Heart left ventricle (tissue), 16 donors: ENCODE results near the gene PADI6. TPM values are rescaled to one million over a fixed set of nuclear protein-coding genes. Genes with fewer than 3 reads are reported as not detected.

Source experiments
- ATAC-seq, 4 donors: fragments of 200-7000 bp; cut with Tn5 transposase; one replicate each; pipeline ENCODE4 v1.9.1; 2020 to 2022; ENCODE audit warnings: moderate library complexity in 4 of 4, mild to moderate bottlenecking in 3 of 4, moderate number of reproducible peaks in 1 of 4
- DNase-seq, 5 donors: peaks; one replicate each; pipeline ENCODE4 v3.0.0-alpha.2; 2020
- H3K27ac ChIP-seq, 12 donors: fragments of 200-600 bp; sonication (generic) in 4 of 12; one replicate each; pipeline versions ENCODE4 v1.5.0 to v1.8.0; 2016 to 2022; ENCODE audit warnings: mild to moderate bottlenecking in 2 of 12
- H3K27me3 ChIP-seq, 9 donors: fragments of 200-600 bp; sonication (generic) in 2 of 9; one replicate each; pipeline versions ENCODE4 v1.5.1 to v1.8.0; 2016 to 2022; ENCODE audit warnings: mild to moderate bottlenecking in 3 of 9
- H3K36me3 ChIP-seq, 9 donors: fragments of 200-600 bp; sonication (generic) in 2 of 9; one replicate each; pipeline versions ENCODE4 v1.5.0 to v1.8.0; 2018 to 2022; ENCODE audit warnings: mild to moderate bottlenecking in 2 of 9
- H3K4me1 ChIP-seq, 12 donors: fragments of 200-600 bp; sonication (generic) in 4 of 12; one replicate each; pipeline versions ENCODE4 v1.5.0 to v1.8.0; 2016 to 2022; ENCODE audit warnings: mild to moderate bottlenecking in 3 of 12
- H3K4me3 ChIP-seq, 12 donors: fragments of 200-600 bp; sonication (generic) in 4 of 12; one replicate each; pipeline versions ENCODE4 v1.5.0 to v1.8.0; 2017 to 2022; ENCODE audit warnings: mild to moderate bottlenecking in 9 of 12, moderate library complexity in 4 of 12
- H3K9me3 ChIP-seq, 12 donors: fragments of 200-600 bp; sonication (generic) in 4 of 12; one replicate each; pipeline versions ENCODE4 v1.5.0 to v1.8.0; 2016 to 2022; ENCODE audit warnings: mild to moderate bottlenecking in 1 of 12
- POLR2A ChIP-seq, 2 donors: fragments of 450-650 bp; IDR thresholded peaks; one replicate each; pipeline ENCODE4 v1.6.1; 2017; ENCODE audit warnings: antibody characterized with exemption in 2 of 2, mild to moderate bottlenecking in 2 of 2, moderate library complexity in 2 of 2
- WGBS, 4 donors: extraction: QIAGEN DNeasy Blood & Tissue Kit in 2 of 4; methylation state at CpG; one replicate each; pipeline versions ENCODE4 v1.1.5 to v1.1.7; 2013 to 2018; 5-methylcytosine and 5-hydroxymethylcytosine counted together
- intact Hi-C, 10 donors: fragments of 100-400 bp; cut with DNase I; formaldehyde crosslinking; loops; one replicate each; pipeline versions ENCODE4 v1.11.1 to v1.14.2; 2022
- polyA plus RNA-seq, 2 donors: library from polyadenylated mRNA; stranded (reverse); fragments of 200-250 nt; gene quantifications; one replicate each; pipeline ENCODE4 v1.2.3, GENCODE V29; 2013
- total RNA-seq, 9 donors: library from RNA; depleted of rRNA in 2 of 9; stranded (reverse); fragments of >200 nt in 2 of 9; fragmentation: NEBNext Ultra II Directional in 3 of 9; extraction: Animal tissue kit (Norgen Biotek cat#: 25700) in 3 of 9; gene quantifications; one replicate each; pipeline versions ENCODE4 v1.1.0 to v1.2.4, GENCODE V29; 2016 to 2023
- TF ChIP-seq, protein P1 (sequence below), 12 donors: fragments of 200-600 bp; sonication (generic) in 4 of 12; IDR thresholded peaks; one replicate each; pipeline versions ENCODE4 v1.5.0 to v1.8.0; 2018 to 2022; ENCODE audit warnings: antibody characterized with exemption in 12 of 12, mild to moderate bottlenecking in 5 of 12
- donor health status: ischemic (EF 13 %, LVEDD 7.1; RV severe dilation, severe dysfunction).
- donor health status: healthy with polysubstance abuse.
- donor health status: DM: no; HTN: yes; CAD: no.
- donor health status: DM: no; HTN: no; CAD: no.
- donor health status: ischemic (EF 25% LVEDD 6.9; RV normal size, moderate dysfunction).
- donor health status: ischemic (EF 25% LVEDD 5.7; RV mildly dilated, moderate dysfunction).
- donor health status: healthy.
- donor health status: DM: yes; HTN: yes; CAD: no.
- donor health status: ischemic (EF 35%, LVEDD 5.7; RV mildly dilated, moderate dysfunction).
- donor health status: nonischemic (EF 11% LVEDD 7.7; RV severe dilation, severe dysfunction).
- donor health status: DM: yes; HTN: yes; CAD: no.
- donor health status: PGD.
- donor health status: ischemic (EF 29% LVEDD 5.4; RV normal size, mild dysfunction).
- donor health status: nonischemic (EF 23%, LVEDD 6.1; RV moderate dilation, normal function).

The PADI6 gene
- total and polyA plus RNA-seq, 11 donors, result not detected

DNA sequence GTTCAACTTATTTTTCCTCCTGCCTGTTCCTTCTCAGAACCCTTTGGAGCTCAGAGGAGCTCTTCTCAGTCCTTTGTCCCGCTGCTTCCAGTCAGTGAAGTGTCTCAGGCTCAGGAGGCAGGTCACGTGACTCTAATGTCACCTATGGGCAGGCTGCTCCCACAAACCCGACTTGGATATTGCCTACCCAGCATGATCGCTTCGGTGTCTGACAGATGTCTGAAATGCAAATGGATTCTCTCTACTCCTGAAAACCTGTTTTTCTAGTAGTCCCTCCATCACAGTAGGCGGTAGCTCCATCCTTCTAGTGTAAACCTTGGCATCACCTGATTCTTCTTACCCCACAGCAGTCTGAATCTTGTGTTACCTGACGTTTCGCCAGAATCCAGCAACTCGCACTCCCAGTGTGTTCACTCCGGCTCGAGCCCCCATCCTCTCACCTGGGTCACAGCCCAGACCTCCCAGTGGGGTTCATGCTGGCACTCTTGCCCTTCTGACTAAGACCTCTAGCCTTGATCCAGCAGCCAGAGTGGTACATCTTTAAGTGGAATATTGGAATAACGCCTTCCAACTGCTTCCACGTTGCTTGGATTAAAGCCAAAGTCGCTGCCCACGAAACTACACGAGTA, 5.4 kb downstream of the PADI6 start:
- no peak overlapping the region for H3K27ac ChIP-seq
- TF ChIP-seq, protein P1, sequence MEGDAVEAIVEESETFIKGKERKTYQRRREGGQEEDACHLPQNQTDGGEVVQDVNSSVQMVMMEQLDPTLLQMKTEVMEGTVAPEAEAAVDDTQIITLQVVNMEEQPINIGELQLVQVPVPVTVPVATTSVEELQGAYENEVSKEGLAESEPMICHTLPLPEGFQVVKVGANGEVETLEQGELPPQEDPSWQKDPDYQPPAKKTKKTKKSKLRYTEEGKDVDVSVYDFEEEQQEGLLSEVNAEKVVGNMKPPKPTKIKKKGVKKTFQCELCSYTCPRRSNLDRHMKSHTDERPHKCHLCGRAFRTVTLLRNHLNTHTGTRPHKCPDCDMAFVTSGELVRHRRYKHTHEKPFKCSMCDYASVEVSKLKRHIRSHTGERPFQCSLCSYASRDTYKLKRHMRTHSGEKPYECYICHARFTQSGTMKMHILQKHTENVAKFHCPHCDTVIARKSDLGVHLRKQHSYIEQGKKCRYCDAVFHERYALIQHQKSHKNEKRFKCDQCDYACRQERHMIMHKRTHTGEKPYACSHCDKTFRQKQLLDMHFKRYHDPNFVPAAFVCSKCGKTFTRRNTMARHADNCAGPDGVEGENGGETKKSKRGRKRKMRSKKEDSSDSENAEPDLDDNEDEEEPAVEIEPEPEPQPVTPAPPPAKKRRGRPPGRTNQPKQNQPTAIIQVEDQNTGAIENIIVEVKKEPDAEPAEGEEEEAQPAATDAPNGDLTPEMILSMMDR (IDR thresholded peaks at IDR 0.05), result no peak
- no peak for TF ChIP-seq POLR2A (IDR thresholded peaks at IDR 0.05)
- intact Hi-C loops, result no loop called here
- H3K4me1 ChIP-seq, result no peaks in the 10 kb centered on the region
- WGBS, 4 donors, result 12 to 25% (median 22%) methylated on average over 16 of the region's 16 CpGs
- peaks cover 0 to 65% (median 7%) of the 10 kb centered on the region in 9 donors for H3K27me3 ChIP-seq
- ATAC-seq (no peak), DNase-seq (no peak)
- no peak overlapping the region for H3K4me3 ChIP-seq
- no peaks in the 10 kb centered on the region for H3K9me3 ChIP-seq
- no peaks in the 10 kb centered on the region for H3K36me3 ChIP-seq

DNA sequence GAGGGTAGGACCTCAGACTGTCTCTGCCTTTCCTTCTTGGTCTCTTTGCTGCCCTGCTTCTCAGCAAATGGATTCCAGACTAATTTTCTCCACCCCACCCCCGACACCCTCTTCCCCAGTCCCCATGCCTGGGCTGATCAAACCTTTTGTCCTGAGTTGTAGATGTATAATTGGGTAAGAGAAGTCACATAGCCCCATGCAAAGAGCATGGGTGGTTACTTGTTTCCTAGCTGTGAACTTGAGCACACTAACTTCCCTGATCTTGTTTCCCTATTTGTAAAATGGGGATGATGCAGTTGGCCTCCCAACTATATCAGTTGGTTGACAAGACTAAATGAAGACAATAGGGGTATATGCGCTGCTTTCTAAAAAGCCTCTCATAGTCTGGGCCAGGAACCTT, 9.2 kb downstream of the PADI6 start:
- no peak for ATAC-seq
- DNase-seq, result no peak
- 75 to 94% (median 80%) methylated on average over 2 of the region's 2 CpGs for WGBS, 4 donors
- H3K27ac ChIP-seq, result no peak overlapping the region
- no peaks in the 10 kb centered on the region for H3K36me3 ChIP-seq
- intact Hi-C loops, result no loop called here
- TF ChIP-seq POLR2A (IDR thresholded peaks at IDR 0.05), result no peak
- TF ChIP-seq, protein P1 (IDR thresholded peaks at IDR 0.05), result no peak
- no peak overlapping the region for H3K4me3 ChIP-seq
- peaks cover 0 to 30% (median 4%) of the 10 kb centered on the region in 9 donors for H3K27me3 ChIP-seq
- no peaks in the 10 kb centered on the region for H3K9me3 ChIP-seq
- no peaks in the 10 kb centered on the region for H3K4me1 ChIP-seq

DNA sequence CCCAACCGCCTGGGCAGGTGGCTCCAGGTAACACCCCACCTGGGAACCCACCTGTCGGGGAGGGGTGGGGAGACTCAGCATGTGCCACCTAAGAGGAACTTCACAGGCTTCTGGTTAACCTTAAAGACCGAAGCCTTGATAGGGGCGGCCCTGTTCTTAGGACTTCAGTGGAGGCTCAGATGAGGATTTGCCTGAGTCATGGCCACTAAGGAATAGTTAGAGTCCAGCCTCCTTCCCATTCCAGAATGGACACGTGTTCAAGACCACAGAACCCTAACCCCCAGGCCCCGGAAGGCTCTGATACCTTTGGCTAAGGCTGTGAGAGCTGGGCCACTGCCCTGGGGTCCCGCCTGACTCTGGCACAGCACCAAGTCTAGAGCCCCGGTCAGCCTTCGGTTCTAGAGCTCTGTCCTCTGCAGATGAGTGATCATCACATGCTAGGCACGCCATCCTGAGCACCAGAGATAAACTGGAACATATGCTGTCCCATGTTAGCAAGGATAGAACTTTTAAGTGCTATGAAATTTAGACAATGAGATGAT, 20.3 kb downstream of the PADI6 start:
- Histone ChIP-seq H3K36me3 (no peaks in the 10 kb centered on the region), H3K4me1 (no peaks in the 10 kb centered on the region), H3K4me3 (no peak overlapping the region), H3K9me3 (no peaks in the 10 kb centered on the region), H3K27ac (no peak overlapping the region), H3K27me3 (peaks cover 0 to 8% (median 0%) of the 10 kb centered on the region in 9 donors)
- no peak for ATAC-seq
- intact Hi-C loops, result no loop called here
- 62 to 70% (median 64%) methylated on average over 9 to 10 of the region's 10 CpGs for WGBS, 4 donors
- TF ChIP-seq, protein P1 (IDR thresholded peaks at IDR 0.05), result no peak
- no peak for TF ChIP-seq POLR2A (IDR thresholded peaks at IDR 0.05)
- no peak for DNase-seq

DNA sequence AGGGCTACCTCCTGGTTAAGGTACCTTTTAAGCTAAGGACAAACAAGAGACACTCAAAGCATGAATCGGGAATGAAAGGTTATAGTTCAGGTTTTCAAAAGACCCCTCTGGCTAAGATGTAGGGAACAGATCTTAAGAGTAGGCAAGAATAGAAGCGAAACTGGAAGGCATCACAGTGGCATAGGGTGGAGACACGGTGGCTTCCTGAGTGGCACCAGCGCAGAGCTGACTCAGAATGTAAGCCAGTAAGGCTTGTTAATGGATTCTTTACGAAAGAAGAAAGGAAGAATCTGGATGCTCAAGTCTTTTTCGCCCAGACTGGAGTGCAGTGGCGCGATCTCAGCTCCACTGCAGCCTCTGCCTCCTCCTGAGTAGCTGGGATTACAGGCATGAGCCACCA, 21.2 kb downstream of the PADI6 start:
- H3K9me3 ChIP-seq, result no peaks in the 10 kb centered on the region
- DNase-seq (no peak), ATAC-seq (no peak)
- peaks cover 0 to 8% (median 0%) of the 10 kb centered on the region in 9 donors for H3K27me3 ChIP-seq
- 62 to 66% (median 63%) methylated on average over 8 of the region's 8 CpGs for WGBS, 4 donors
- no peak overlapping the region for H3K27ac ChIP-seq
- H3K36me3 ChIP-seq, result no peaks in the 10 kb centered on the region
- H3K4me3 ChIP-seq, result no peak overlapping the region
- TF ChIP-seq, protein P1 (IDR thresholded peaks at IDR 0.05), result no peak
- no peak for TF ChIP-seq POLR2A (IDR thresholded peaks at IDR 0.05)
- intact Hi-C loops, result no loop called here
- no peaks in the 10 kb centered on the region for H3K4me1 ChIP-seq
